Measurements from ENCODE around the gene COMMD10.
"Not testable (repeated sequence)": the region's sequence is repeated elsewhere in the genome, so short reads cannot be mapped to it uniquely, and the experiment has no call there.

COMMD10 gene

GRCh38 chr5:116075191-116075831 lies 9.5 kb upstream of the COMMD10 start:
- TF ChIP-seq POLR2A (IDR thresholded peaks at IDR 0.05; ENCODE audit: low read depth, low read length), result no peak
- DNase-seq (ENCODE audit: insufficient read length, low spot score), result no peak
- FAIRE-seq, result peak; percentile 45

- FAIRE-seq (no peak), DNase-seq (ENCODE audit: insufficient read length, low spot score) (no peak)
- no peak for TF ChIP-seq POLR2A (IDR thresholded peaks at IDR 0.05; ENCODE audit: low read depth, low read length)
Observed at GRCh38 chr5:116076496-116076895, 8.3 kb upstream of the COMMD10 start.

GRCh38 chr5:116078199-116078598 lies 6.6 kb upstream of the COMMD10 start:
- DNase-seq (ENCODE audit: insufficient read length, low spot score) (no peak), FAIRE-seq (no peak)
- no peak for TF ChIP-seq POLR2A (IDR thresholded peaks at IDR 0.05; ENCODE audit: low read depth, low read length)

- FAIRE-seq (no peak), DNase-seq (ENCODE audit: insufficient read length, low spot score) (no peak)
- TF ChIP-seq POLR2A (IDR thresholded peaks at IDR 0.05; ENCODE audit: low read depth, low read length), result no peak
Observed at GRCh38 chr5:116084287-116084691, 536 bp upstream of the COMMD10 start.

GRCh38 chr5:116086309-116086708 lies 1.5 kb downstream of the COMMD10 start:
- not testable (repeated sequence) for FAIRE-seq

GRCh38 chr5:116088062-116088461 lies 3.2 kb downstream of the COMMD10 start:
- FAIRE-seq (no peak), DNase-seq (ENCODE audit: insufficient read length, low spot score) (no peak)
- TF ChIP-seq POLR2A (IDR thresholded peaks at IDR 0.05; ENCODE audit: low read depth, low read length), result no peak

More at GRCh38 chr5:116086309-116086708, 1.5 kb downstream of the COMMD10 start:
- DNase-seq (ENCODE audit: insufficient read length, low spot score), result not testable (repeated sequence)

- FAIRE-seq (no peak), DNase-seq (ENCODE audit: insufficient read length, low spot score) (no peak)
- no peak for TF ChIP-seq POLR2A (IDR thresholded peaks at IDR 0.05; ENCODE audit: low read depth, low read length)
Observed at GRCh38 chr5:116090302-116090701, 5.5 kb downstream of the COMMD10 start.

- DNase-seq (ENCODE audit: insufficient read length, low spot score) (no peak), FAIRE-seq (no peak)
- TF ChIP-seq POLR2A (IDR thresholded peaks at IDR 0.05; ENCODE audit: low read depth, low read length), result no peak
Observed at GRCh38 chr5:116091416-116091815, 6.6 kb downstream of the COMMD10 start.

- no peak for DNase-seq (ENCODE audit: insufficient read length, low spot score)
- FAIRE-seq, result no peak
- no peak for TF ChIP-seq POLR2A (IDR thresholded peaks at IDR 0.05; ENCODE audit: low read depth, low read length)
Observed at GRCh38 chr5:116097301-116097700, 12.5 kb downstream of the COMMD10 start.

GRCh38 chr5:116098998-116099397 lies 14.2 kb downstream of the COMMD10 start:
- DNase-seq (ENCODE audit: insufficient read length, low spot score) (no peak), FAIRE-seq (peak; percentile 33)

GRCh38 chr5:116104941-116105340 lies 20.1 kb downstream of the COMMD10 start:
- not testable (repeated sequence) for DNase-seq (ENCODE audit: insufficient read length, low spot score); FAIRE-seq

More at GRCh38 chr5:116098998-116099397, 14.2 kb downstream of the COMMD10 start:
- TF ChIP-seq POLR2A (IDR thresholded peaks at IDR 0.05; ENCODE audit: low read depth, low read length), result no peak

GRCh38 chr5:116115163-116115562 lies 30.3 kb downstream of the COMMD10 start:
- DNase-seq (ENCODE audit: insufficient read length, low spot score), result no peak
- TF ChIP-seq POLR2A (IDR thresholded peaks at IDR 0.05; ENCODE audit: low read depth, low read length), result no peak
- no peak for FAIRE-seq

- no peak for DNase-seq (ENCODE audit: insufficient read length, low spot score)
- TF ChIP-seq POLR2A (IDR thresholded peaks at IDR 0.05; ENCODE audit: low read depth, low read length), result no peak
Observed at GRCh38 chr5:116130471-116130870, 45.6 kb downstream of the COMMD10 start.

GRCh38 chr5:116130976-116131375 lies 46.2 kb downstream of the COMMD10 start:
- DNase-seq (ENCODE audit: insufficient read length, low spot score) (no peak), FAIRE-seq (no peak)
- no peak for TF ChIP-seq POLR2A (IDR thresholded peaks at IDR 0.05; ENCODE audit: low read depth, low read length)

More at GRCh38 chr5:116130471-116130870, 45.6 kb downstream of the COMMD10 start:
- FAIRE-seq, result no peak

GRCh38 chr5:116133281-116133680 lies 48.5 kb downstream of the COMMD10 start:
- FAIRE-seq (no peak), DNase-seq (ENCODE audit: insufficient read length, low spot score) (no peak)
- no peak for TF ChIP-seq POLR2A (IDR thresholded peaks at IDR 0.05; ENCODE audit: low read depth, low read length)

- no peak for TF ChIP-seq POLR2A (IDR thresholded peaks at IDR 0.05; ENCODE audit: low read depth, low read length)
- no peak for DNase-seq (ENCODE audit: insufficient read length, low spot score)
- FAIRE-seq, result no peak
Observed at GRCh38 chr5:116135344-116135743, 50.5 kb downstream of the COMMD10 start.

All from H54 (cell line).